GM21576 (cell line): Measurements from ENCODE around the gene RBM11.

Source experiments
- ATAC-seq: cut with Tn5 transposase; IDR thresholded peaks from one replicate; pipeline ENCODE4 v1.9.1; 2021; ENCODE audit warnings: mild to moderate bottlenecking, moderate library complexity; ENCODE audit not compliant: unreplicated experiment

The RBM11 gene

DNA sequence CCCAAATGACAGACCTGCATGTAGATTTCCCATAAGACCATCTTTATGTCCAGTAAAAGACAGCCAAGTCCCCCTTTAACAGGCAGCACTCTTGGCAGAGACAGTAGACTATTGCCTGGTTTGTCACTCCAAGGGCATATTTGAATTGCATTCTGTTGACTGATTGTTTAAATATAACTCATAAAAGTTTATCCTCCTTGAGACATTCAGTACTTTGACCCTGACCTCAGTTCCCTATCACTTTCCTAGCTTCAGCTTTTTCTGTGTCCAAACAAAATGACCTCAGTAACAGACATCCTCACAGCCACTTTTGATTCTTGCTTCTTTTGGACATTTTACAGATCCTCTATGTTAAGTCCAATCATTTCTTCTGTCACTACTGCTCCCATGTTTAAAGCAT lies 51.1 kb downstream of the RBM11 start:
- ATAC-seq, result no peak

DNA sequence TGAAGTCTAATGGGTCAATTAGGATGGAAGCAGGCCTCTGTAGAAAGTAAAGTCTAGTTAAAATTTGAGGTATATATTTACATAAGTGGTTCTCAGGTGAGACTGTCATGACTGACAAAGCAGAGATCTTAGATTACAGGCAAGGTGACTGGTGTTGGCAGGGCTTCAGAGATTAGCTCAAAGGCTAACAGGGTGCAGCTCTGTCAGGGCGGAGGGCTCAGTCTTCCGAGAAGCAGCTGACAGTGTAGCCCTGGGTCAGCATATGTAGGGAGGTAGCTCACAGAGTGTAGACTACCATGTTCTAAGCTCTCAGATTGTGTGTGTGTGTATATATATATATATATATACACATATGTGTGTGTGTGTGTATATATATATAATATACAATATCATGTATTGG lies 54.7 kb downstream of the RBM11 start:
- no peak for ATAC-seq

DNA sequence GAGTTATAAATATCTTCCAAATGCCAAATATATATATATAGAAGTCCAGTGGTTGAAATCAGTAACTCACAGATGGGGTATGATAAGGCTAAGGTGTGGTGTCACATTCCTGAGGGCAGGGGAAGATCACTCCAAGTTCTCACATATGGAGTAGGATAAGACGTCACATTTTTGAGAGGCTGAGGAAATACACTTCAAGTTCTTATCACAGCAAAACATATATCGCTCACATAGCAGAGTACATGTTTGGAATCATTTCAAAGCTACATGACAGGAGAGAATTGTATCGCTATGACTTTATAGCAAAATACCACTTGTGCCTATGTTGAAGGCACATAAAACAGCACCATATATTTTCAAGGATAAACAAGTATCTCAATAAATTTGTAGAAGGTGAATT lies 55.1 kb downstream of the RBM11 start:
- no peak for ATAC-seq

DNA sequence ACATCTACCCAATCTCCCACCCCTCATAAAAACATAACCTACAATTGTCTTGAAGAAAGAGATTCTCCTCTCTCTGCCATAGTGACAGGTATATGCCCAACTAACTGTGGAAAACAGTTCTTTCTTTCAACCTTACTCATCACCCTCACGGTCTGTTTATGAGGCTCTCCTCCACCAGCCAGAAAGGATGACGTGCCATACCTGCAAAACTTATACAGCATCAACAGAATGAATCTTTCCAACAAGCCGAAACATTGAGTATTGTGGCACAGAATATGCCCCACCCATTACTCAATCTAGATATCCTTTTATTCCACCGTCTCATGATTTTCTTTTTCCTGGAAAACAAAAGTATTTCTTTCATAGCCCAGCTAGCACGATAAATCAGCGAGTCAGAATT lies 55.7 kb downstream of the RBM11 start:
- no peak for ATAC-seq

DNA sequence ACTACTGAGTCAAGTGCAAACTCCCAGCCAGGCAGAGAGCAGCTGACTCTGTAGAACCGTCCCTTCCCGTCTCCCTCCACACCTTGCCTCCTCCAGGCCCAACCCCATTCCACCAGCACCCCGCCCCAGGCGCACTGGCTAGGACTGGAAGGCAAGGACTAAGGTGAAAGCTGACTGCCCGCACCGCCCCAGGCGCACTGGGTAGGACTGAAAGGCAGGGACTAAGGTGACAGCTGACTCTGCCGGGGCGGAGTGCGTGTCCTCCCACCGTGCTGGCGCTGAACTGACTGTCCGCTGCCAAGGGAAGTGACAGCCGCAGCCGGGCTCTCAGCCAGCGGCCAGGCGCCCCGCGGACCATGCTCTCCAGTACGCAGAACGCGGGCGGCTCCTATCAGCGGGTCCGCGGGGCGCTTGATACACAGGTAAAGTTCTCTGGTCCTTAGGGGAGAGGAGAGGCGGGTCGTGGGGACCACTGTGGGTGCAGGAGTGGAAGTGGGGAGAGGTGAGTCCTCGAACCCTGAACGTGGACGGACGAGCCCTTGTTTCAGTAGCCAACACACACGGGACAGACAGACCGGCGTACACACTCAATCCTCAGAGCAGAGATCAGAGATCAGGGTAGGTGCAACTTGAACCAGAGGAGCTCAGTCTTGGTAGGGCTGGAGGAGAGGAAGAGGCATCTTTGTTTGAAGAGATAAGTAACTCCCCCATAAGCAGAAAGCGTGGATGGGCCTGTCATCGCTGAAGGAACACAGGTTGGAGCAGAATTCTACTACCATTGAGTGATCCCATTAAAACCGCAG lies 58.0 kb downstream of the RBM11 start:
- ATAC-seq, result no peak

DNA sequence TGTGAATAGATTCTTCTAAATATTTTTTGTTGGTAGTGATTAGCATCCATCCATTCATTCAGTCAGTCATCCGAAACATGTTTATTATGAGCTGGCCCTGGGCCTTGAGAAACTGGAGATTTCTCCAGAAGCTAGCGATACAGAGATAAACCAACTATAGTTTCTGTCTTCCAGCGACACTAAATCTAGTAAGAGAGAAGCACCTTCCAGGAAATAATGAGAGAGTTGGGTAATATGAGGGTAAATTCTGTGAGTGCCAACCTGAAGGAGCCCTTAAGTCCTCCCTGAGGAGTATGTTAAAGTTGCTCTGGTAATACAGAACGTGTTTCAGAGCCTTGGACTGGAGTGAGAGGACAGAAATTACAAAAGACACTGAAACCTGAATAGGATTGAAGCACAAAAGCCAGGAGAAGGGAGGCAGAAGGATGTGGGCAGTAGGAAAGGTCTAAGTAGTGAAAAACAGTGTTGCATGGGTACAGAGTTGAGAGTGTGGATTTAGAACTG lies 59.8 kb downstream of the RBM11 start:
- ATAC-seq, result no peak
